ENCODE results near the gene TNFSF13B.

- TF ChIP-seq CTCF (IDR thresholded peaks at IDR 0.05; ENCODE audit: low read depth, low read length) (no peak), EZH2phosphoT487 (IDR thresholded peaks at IDR 0.05; ENCODE audit: low read depth) (no peak)
Observed at GRCh38 chr13:108281901-108282300, 12.4 kb downstream of the TNFSF13B start.
